ENCODE results near the gene ERGIC3.

ERGIC3 gene

GRCh38 chr20:35525639-35526038 is 16.2 kb upstream of the ERGIC3 start:
- DNase-seq, result no peak
- H3K56ac ChIP-seq (ENCODE audit: low read length), result no peak overlapping the region
- H4K8ac ChIP-seq (ENCODE audit: low read depth, low read length), result no peak overlapping the region
- H3K27ac ChIP-seq (ENCODE audit: low read depth, low read length), result no peak overlapping the region
- H2BK120ac ChIP-seq (ENCODE audit: low read depth, low read length), result no peak overlapping the region
- H2BK5ac ChIP-seq (ENCODE audit: low read length), result no peak overlapping the region
- no peak overlapping the region for H3K9ac ChIP-seq (ENCODE audit: low read length)
- H3K79me1 ChIP-seq (ENCODE audit: low read length), result no peaks in the 10 kb centered on the region
- no peak overlapping the region for H2BK15ac ChIP-seq (replicated peaks; ENCODE audit: low read depth)
- no peaks in the 10 kb centered on the region for H3K36me3 ChIP-seq (ENCODE audit: control insufficient read depth, insufficient read depth, low read length)
- H3K4me1 ChIP-seq (ENCODE audit: control insufficient read depth, low read depth, low read length), result no peaks in the 10 kb centered on the region
- H3K4me2 ChIP-seq (ENCODE audit: low read length), result no peak overlapping the region
- no peak overlapping the region for H3K18ac ChIP-seq (ENCODE audit: low read length)
- H3K79me2 ChIP-seq (ENCODE audit: control insufficient read depth, insufficient read depth, low read length), result no peaks in the 10 kb centered on the region
- H3K4ac ChIP-seq (ENCODE audit: low read depth, low read length), result no peak overlapping the region
- H2AK5ac ChIP-seq (ENCODE audit: low read length), result no peak overlapping the region
- no peak overlapping the region for H4K5ac ChIP-seq (ENCODE audit: low read length)
- no peaks in the 10 kb centered on the region for H3K27me3 ChIP-seq (ENCODE audit: insufficient read depth, low read length, poor library complexity)
- WGBS (ENCODE audit: extremely low coverage, insufficient coverage, low lambda C conversion rate), result no CpG with 5 or more reads among the region's 1 CpG
- H3K23ac ChIP-seq (ENCODE audit: low read length), result no peak overlapping the region
- no peak overlapping the region for H3K4me3 ChIP-seq (ENCODE audit: low read length)

GRCh38 chr20:35527122-35527769 is 14.6 kb upstream of the ERGIC3 start:
- no CpG with 5 or more reads among the region's 12 CpGs for WGBS (ENCODE audit: extremely low coverage, insufficient coverage, low lambda C conversion rate)
- H3K9ac ChIP-seq (ENCODE audit: low read length), result no peak overlapping the region

GRCh38 chr20:35529552-35529951 is 12.3 kb upstream of the ERGIC3 start, which contains the start of gene C20orf173:
Gene C20orf173 (minus strand): TSS chr20:35529652. CDS start chr20:35529373, 279 bp downstream.
- Histone ChIP-seq H4K8ac (ENCODE audit: low read depth, low read length) (no peak within 1 kb of the TSS), H2BK15ac (replicated peaks; ENCODE audit: low read depth) (no peak within 1 kb of the TSS), H3K18ac (ENCODE audit: low read length) (no peak within 1 kb of the TSS), H2BK120ac (ENCODE audit: low read depth, low read length) (no peak within 1 kb of the TSS), H3K79me2 (ENCODE audit: control insufficient read depth, insufficient read depth, low read length) (no peaks in the 10 kb centered on the region), H3K4me1 (ENCODE audit: control insufficient read depth, low read depth, low read length) (no peaks in the 10 kb centered on the region), H3K27me3 (ENCODE audit: insufficient read depth, low read length, poor library complexity) (no peaks in the 10 kb centered on the region), H2AK5ac (ENCODE audit: low read length) (no peak within 1 kb of the TSS), H3K79me1 (ENCODE audit: low read length) (no peaks in the 10 kb centered on the region), H3K56ac (ENCODE audit: low read length) (no peak within 1 kb of the TSS), H3K23ac (ENCODE audit: low read length) (no peak within 1 kb of the TSS), H3K4ac (ENCODE audit: low read depth, low read length) (no peak within 1 kb of the TSS), H3K4me3 (ENCODE audit: low read length) (no peak within 1 kb of the TSS), H3K4me2 (ENCODE audit: low read length) (no peak within 1 kb of the TSS), H2BK5ac (ENCODE audit: low read length) (no peak within 1 kb of the TSS), H3K36me3 (ENCODE audit: control insufficient read depth, insufficient read depth, low read length) (no peaks in the 10 kb centered on the region), H3K27ac (ENCODE audit: low read depth, low read length) (no peak within 1 kb of the TSS), H3K9ac (ENCODE audit: low read length) (no peak within 1 kb of the TSS), H4K5ac (ENCODE audit: low read length) (no peak within 1 kb of the TSS)
- no CpG with 5 or more reads among the region's 2 CpGs for WGBS (ENCODE audit: extremely low coverage, insufficient coverage, low lambda C conversion rate)
- no peak for DNase-seq

More at GRCh38 chr20:35527122-35527769, 14.6 kb upstream of the ERGIC3 start:
- Histone ChIP-seq H3K36me3 (ENCODE audit: control insufficient read depth, insufficient read depth, low read length) (no peaks in the 10 kb centered on the region), H3K4me2 (ENCODE audit: low read length) (no peak overlapping the region), H3K4ac (ENCODE audit: low read depth, low read length) (no peak overlapping the region), H3K27me3 (ENCODE audit: insufficient read depth, low read length, poor library complexity) (no peaks in the 10 kb centered on the region), H4K8ac (ENCODE audit: low read depth, low read length) (no peak overlapping the region), H3K79me2 (ENCODE audit: control insufficient read depth, insufficient read depth, low read length) (no peaks in the 10 kb centered on the region), H3K4me3 (ENCODE audit: low read length) (no peak overlapping the region), H3K23ac (ENCODE audit: low read length) (no peak overlapping the region), H2BK5ac (ENCODE audit: low read length) (no peak overlapping the region), H2BK15ac (replicated peaks; ENCODE audit: low read depth) (no peak overlapping the region), H3K18ac (ENCODE audit: low read length) (no peak overlapping the region), H3K4me1 (ENCODE audit: control insufficient read depth, low read depth, low read length) (no peaks in the 10 kb centered on the region), H3K56ac (ENCODE audit: low read length) (no peak overlapping the region), H4K5ac (ENCODE audit: low read length) (no peak overlapping the region), H3K79me1 (ENCODE audit: low read length) (no peaks in the 10 kb centered on the region), H2AK5ac (ENCODE audit: low read length) (no peak overlapping the region), H2BK120ac (ENCODE audit: low read depth, low read length) (no peak overlapping the region), H3K27ac (ENCODE audit: low read depth, low read length) (no peak overlapping the region)
- no peak for DNase-seq

GRCh38 chr20:35539756-35540212 is 2.1 kb upstream of the ERGIC3 start:
- peak overlapping the region; percentile 81 for H3K4me2 ChIP-seq (ENCODE audit: low read length)
- H3K36me3 ChIP-seq (ENCODE audit: control insufficient read depth, insufficient read depth, low read length), result peaks cover 1% of the 10 kb centered on the region
- H3K56ac ChIP-seq (ENCODE audit: low read length), result peak overlapping the region; percentile 97
- H2AK5ac ChIP-seq (ENCODE audit: low read length), result no peak overlapping the region
- no peak overlapping the region for H3K23ac ChIP-seq (ENCODE audit: low read length)
- H3K27me3 ChIP-seq (ENCODE audit: insufficient read depth, low read length, poor library complexity), result no peaks in the 10 kb centered on the region
- peaks cover 4% of the 10 kb centered on the region for H3K4me1 ChIP-seq (ENCODE audit: control insufficient read depth, low read depth, low read length)
- H3K27ac ChIP-seq (ENCODE audit: low read depth, low read length), result no peak overlapping the region
- WGBS (ENCODE audit: extremely low coverage, insufficient coverage, low lambda C conversion rate), result no CpG with 5 or more reads among the region's 11 CpGs
- no peak overlapping the region for H3K4ac ChIP-seq (ENCODE audit: low read depth, low read length)
- peaks cover 3% of the 10 kb centered on the region for H3K79me1 ChIP-seq (ENCODE audit: low read length)
- no peak overlapping the region for H2BK5ac ChIP-seq (ENCODE audit: low read length)
- no peak overlapping the region for H3K18ac ChIP-seq (ENCODE audit: low read length)
- no peak overlapping the region for H4K8ac ChIP-seq (ENCODE audit: low read depth, low read length)
- H3K4me3 ChIP-seq (ENCODE audit: low read length), result peak overlapping the region; percentile 43
- no peaks in the 10 kb centered on the region for H3K79me2 ChIP-seq (ENCODE audit: control insufficient read depth, insufficient read depth, low read length)
- no peak overlapping the region for H2BK15ac ChIP-seq (replicated peaks; ENCODE audit: low read depth)
- H3K9ac ChIP-seq (ENCODE audit: low read length), result peak overlapping the region; percentile 88
- H2BK120ac ChIP-seq (ENCODE audit: low read depth, low read length), result no peak overlapping the region
- peak; percentile 98 for DNase-seq
- H4K5ac ChIP-seq (ENCODE audit: low read length), result peak overlapping the region; percentile 94

- Histone ChIP-seq H3K79me1 (ENCODE audit: low read length) (peaks cover 3% of the 10 kb centered on the region), H3K27ac (ENCODE audit: low read depth, low read length) (no peak overlapping the region), H2AK5ac (ENCODE audit: low read length) (no peak overlapping the region), H3K79me2 (ENCODE audit: control insufficient read depth, insufficient read depth, low read length) (no peaks in the 10 kb centered on the region), H3K27me3 (ENCODE audit: insufficient read depth, low read length, poor library complexity) (no peaks in the 10 kb centered on the region), H3K4me3 (ENCODE audit: low read length) (peak overlapping the region; percentile 57), H2BK15ac (replicated peaks; ENCODE audit: low read depth) (no peak overlapping the region), H3K23ac (ENCODE audit: low read length) (no peak overlapping the region), H4K8ac (ENCODE audit: low read depth, low read length) (peak overlapping the region; percentile 66), H3K56ac (ENCODE audit: low read length) (peak overlapping the region; percentile 83), H3K4ac (ENCODE audit: low read depth, low read length) (no peak overlapping the region), H3K4me1 (ENCODE audit: control insufficient read depth, low read depth, low read length) (peaks cover 4% of the 10 kb centered on the region), H2BK120ac (ENCODE audit: low read depth, low read length) (no peak overlapping the region), H3K18ac (ENCODE audit: low read length) (no peak overlapping the region), H2BK5ac (ENCODE audit: low read length) (no peak overlapping the region), H4K5ac (ENCODE audit: low read length) (no peak overlapping the region), H3K36me3 (ENCODE audit: control insufficient read depth, insufficient read depth, low read length) (peaks cover 1% of the 10 kb centered on the region), H3K9ac (ENCODE audit: low read length) (peak overlapping the region; percentile 55), H3K4me2 (ENCODE audit: low read length) (peak overlapping the region; percentile 41)
- no CpG with 5 or more reads among the region's 13 CpGs for WGBS (ENCODE audit: extremely low coverage, insufficient coverage, low lambda C conversion rate)
- peak; percentile 50 for DNase-seq
Measured at GRCh38 chr20:35541118-35541782, 628 bp upstream of the ERGIC3 start.
